K562 (cell line): ENCODE results near the gene MUC3A. TPM values are rescaled to one million over a fixed set of nuclear protein-coding genes. Genes with fewer than 3 reads are reported as not detected.

Experiments used
- CEBPG ChIP-seq, 3 experiments: fragments of 200-800 bp in 1 of 3; sonication (Bioruptor generic) in 1 of 3; sonication (generic) in 1 of 3; formaldehyde crosslinking in 1 of 3; IDR thresholded peaks in 2 of 3; conservative IDR thresholded peaks in 1 of 3; 2 replicates each; pipeline versions ENCODE4 v1.6.1 to v1.8.0; 2016 to 2022; ENCODE audit warnings: missing compliant biosample characterization in 2 of 3, missing genetic modification characterization in 2 of 3, mild to moderate bottlenecking in 1 of 3, missing genetic modification reagents in 1 of 3
- MGA ChIP-seq: fragments of 450-650 bp; IDR thresholded peaks from 2 replicates; pipeline ENCODE4 v1.6.1; 2016; ENCODE audit warnings: mild to moderate bottlenecking, moderate library complexity
- POLR2AphosphoS2 ChIP-seq: IDR thresholded peaks from 2 replicates; pipeline ENCODE4 v1.6.1; 2012; ENCODE audit warnings: low read length, improper control_type of control experiment
- ZFP36 ChIP-seq: fragments of 150-350 bp; IDR thresholded peaks from 2 replicates; pipeline ENCODE4 v1.6.1; 2018; ENCODE audit warnings: low read length, low read depth; ENCODE audit not compliant: partially characterized antibody
- polyA plus RNA-seq, 8 experiments: library from polyadenylated mRNA; depleted of rRNA in 4 of 8; stranded (reverse) in 5 of 8; unstranded in 3 of 8; fragments of >200 nt; fragmentation: Nextera tagmentation in 2 of 8; fragmentation: Illumina TruSeq in 1 of 8; extraction: Ambion mirVana in 2 of 8; extraction: Trizol in 1 of 8; gene quantifications; 2 replicates each; pipeline versions ENCODE4 v1.2.1 to v1.2.3, GENCODE V29; 2011 to 2014; ENCODE audit warnings: inconsistent platforms in 1 of 8, missing spikeins in 1 of 8
- total RNA-seq, 7 experiments: library from RNA; depleted of rRNA in 6 of 7; stranded (reverse); fragments of >200 nt in 6 of 7; fragmentation: Illumina TruSeq in 2 of 7; extraction: Trizol in 2 of 7; gene quantifications; 2 replicates each; pipeline versions ENCODE4 v1.2.1 to v1.2.3, GENCODE V29; 2011 to 2021; ENCODE audit warnings: low replicate concordance in 1 of 7

MUC3A gene
- total and polyA plus RNA-seq, 9 of the 15 experiments (the other 6 are each of a cell fraction or from before 2014, with no cell fraction given): 0.06 to 2.2 (median 0.20) TPM; not detected in 1

- TF ChIP-seq MGA (no peak), CEBPG (CRISPR knock-in tag; IDR thresholded peaks at IDR 0.05) (no peak), CEBPG (tag; conservative IDR thresholded peaks at IDR 0.05 in 1 of 2, IDR thresholded peaks at IDR 0.05 in 1 of 2) (no peak), ZFP36 (peak; percentile 54), POLR2AphosphoS2 (no peak)
- TF ChIP-seq, all 486 proteins: peak for 2
Measured at GRCh38 chr7:100978300-100978699, 29.0 kb downstream of the MUC3A start (continued).
